ENCODE data around the gene MAGI2. TPM values are rescaled to one million over a fixed set of nuclear protein-coding genes. Genes with fewer than 3 reads are reported as not detected.

Gene MAGI2
- total RNA-seq, 1 experiment from 2014 or later, result 0.22 TPM

DNA sequence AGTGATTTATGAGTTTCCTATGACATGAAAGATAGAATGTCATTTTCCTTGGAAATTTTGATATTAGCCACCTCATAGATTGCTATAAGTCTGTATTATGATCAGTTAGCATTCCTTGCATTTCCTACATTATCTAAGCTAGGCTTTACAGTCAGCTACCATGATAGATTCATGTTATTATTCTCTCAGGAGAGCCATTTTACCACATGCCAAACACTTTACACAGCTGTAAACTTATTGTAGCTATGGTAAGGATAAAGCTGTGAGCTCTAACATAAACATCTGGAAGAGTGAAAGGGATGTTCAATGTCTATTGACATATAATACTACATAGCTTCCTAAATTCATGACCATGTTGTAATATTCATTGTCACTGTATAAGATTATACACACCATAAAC is 1046.9 kb downstream of the MAGI2 start:
- ATAC-seq (no peak), DNase-seq (ENCODE audit: low read depth, low spot score) (no peak)
- no peak overlapping the region for H3K27ac ChIP-seq (ENCODE audit: low read depth, low read length)
- H3K27me3 ChIP-seq (ENCODE audit: insufficient read depth, low read length), result peaks cover 38% of the 10 kb centered on the region
- no peaks in the 10 kb centered on the region for H3K36me3 ChIP-seq (ENCODE audit: control insufficient read depth in 1 of 2, insufficient read depth in 2 of 2, low read length in 2 of 2)
- CTCF ChIA-PET, result no interaction called here
- H4K20me1 ChIP-seq (ENCODE audit: insufficient read depth), result no peaks in the 10 kb centered on the region
- H3K9me3 ChIP-seq (ENCODE audit: control insufficient read depth in 1 of 2, insufficient read depth in 1 of 2, low read depth in 1 of 2, low read length in 2 of 2), result no peaks in the 10 kb centered on the region
- POLR2A ChIA-PET, result no interaction called here
- H3K4me2 ChIP-seq (ENCODE audit: low read length), result no peak overlapping the region
- no peak overlapping the region for H3K9ac ChIP-seq (ENCODE audit: low read length)
- H3K4me3 ChIP-seq (replicated peaks in 1 of 2; ENCODE audit: low read depth in 1 of 2, low read length in 2 of 2), result no peak overlapping the region
- H3K79me2 ChIP-seq (ENCODE audit: insufficient read depth, low read length), result no peaks in the 10 kb centered on the region
- intact Hi-C loops (cut with micrococcal nuclease), result no loop called here
- H3K4me1 ChIP-seq (ENCODE audit: control insufficient read depth in 1 of 2, insufficient read depth in 2 of 2, low read length in 2 of 2), result no peaks in the 10 kb centered on the region
- RAD21 ChIA-PET (ENCODE audit: low non-redundant PET in 1 of 2, low total read pairs in 2 of 2, uncharacterized antibody in 2 of 2, unreplicated experiment in 2 of 2), result no interaction called here
- H2AFZ ChIP-seq (ENCODE audit: low read depth, low read length, poor library complexity, severe bottlenecking), result no peak overlapping the region
- H3K9me2 ChIP-seq (ENCODE audit: insufficient read depth), result no peaks in the 10 kb centered on the region
- no TSS peak for BruUV-seq (replicated peaks)
- TF ChIP-seq FOSL1 (IDR thresholded peaks at IDR 0.05; ENCODE audit: low read depth), result no peak
- TF ChIP-seq TCF7L2 (IDR thresholded peaks at IDR 0.05; ENCODE audit: borderline replicate concordance, extremely low read depth, insufficient read depth, insufficient read length), result no peak
- TF ChIP-seq JUND (IDR thresholded peaks at IDR 0.05), result no peak
- no peak for TF ChIP-seq EZH2phosphoT487 (IDR thresholded peaks at IDR 0.05; ENCODE audit: borderline replicate concordance)
- TF ChIP-seq CBX3 (IDR thresholded peaks at IDR 0.05; ENCODE audit: low read depth), result no peak
- no peak for TF ChIP-seq ELF1 (IDR thresholded peaks at IDR 0.05; ENCODE audit: borderline replicate concordance, low read depth)
- TF ChIP-seq POLR2AphosphoS5 (IDR thresholded peaks at IDR 0.05; ENCODE audit: low read depth, low read length), result no peak
- no peak for TF ChIP-seq EZH2 (IDR thresholded peaks at IDR 0.05)
- TF ChIP-seq SRF (IDR thresholded peaks at IDR 0.05; ENCODE audit: low read depth), result no peak
- no peak for TF ChIP-seq YY1 (IDR thresholded peaks at IDR 0.05; ENCODE audit: extremely low read depth, insufficient replicate concordance, low read depth, low read length)
- TF ChIP-seq, protein P1, sequence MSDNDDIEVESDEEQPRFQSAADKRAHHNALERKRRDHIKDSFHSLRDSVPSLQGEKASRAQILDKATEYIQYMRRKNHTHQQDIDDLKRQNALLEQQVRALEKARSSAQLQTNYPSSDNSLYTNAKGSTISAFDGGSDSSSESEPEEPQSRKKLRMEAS (IDR thresholded peaks at IDR 0.05), result no peak
- TF ChIP-seq, protein P2, sequence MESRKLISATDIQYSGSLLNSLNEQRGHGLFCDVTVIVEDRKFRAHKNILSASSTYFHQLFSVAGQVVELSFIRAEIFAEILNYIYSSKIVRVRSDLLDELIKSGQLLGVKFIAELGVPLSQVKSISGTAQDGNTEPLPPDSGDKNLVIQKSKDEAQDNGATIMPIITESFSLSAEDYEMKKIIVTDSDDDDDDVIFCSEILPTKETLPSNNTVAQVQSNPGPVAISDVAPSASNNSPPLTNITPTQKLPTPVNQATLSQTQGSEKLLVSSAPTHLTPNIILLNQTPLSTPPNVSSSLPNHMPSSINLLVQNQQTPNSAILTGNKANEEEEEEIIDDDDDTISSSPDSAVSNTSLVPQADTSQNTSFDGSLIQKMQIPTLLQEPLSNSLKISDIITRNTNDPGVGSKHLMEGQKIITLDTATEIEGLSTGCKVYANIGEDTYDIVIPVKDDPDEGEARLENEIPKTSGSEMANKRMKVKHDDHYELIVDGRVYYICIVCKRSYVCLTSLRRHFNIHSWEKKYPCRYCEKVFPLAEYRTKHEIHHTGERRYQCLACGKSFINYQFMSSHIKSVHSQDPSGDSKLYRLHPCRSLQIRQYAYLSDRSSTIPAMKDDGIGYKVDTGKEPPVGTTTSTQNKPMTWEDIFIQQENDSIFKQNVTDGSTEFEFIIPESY (IDR thresholded peaks at IDR 0.05; ENCODE audit: extremely low read depth, insufficient replicate concordance, low read length), result no peak
- no peak for TF ChIP-seq SP1 (IDR thresholded peaks at IDR 0.05; ENCODE audit: low read depth)
- no peak for TF ChIP-seq CEBPB (IDR thresholded peaks at IDR 0.05; ENCODE audit: low read depth)
- no peak for TF ChIP-seq RAD21 (IDR thresholded peaks at IDR 0.05; ENCODE audit: low read depth)
- TF ChIP-seq SIN3A (IDR thresholded peaks at IDR 0.05; ENCODE audit: low read depth), result no peak
